SU-DHL-6 (cell line): ENCODE results near the gene GOLIM4.

ENCODE experiments used
- H2AFZ ChIP-seq: fragments of 200-600 bp; sonication (generic); 2 replicates; pipeline ENCODE4 v1.6.1; 2014; ENCODE audit warnings: low read depth, mild to moderate bottlenecking, moderate library complexity, mixed read lengths, antibody characterized with exemption, low read length; ENCODE audit not compliant: severe bottlenecking
- H3F3A ChIP-seq: fragments of 200-600 bp; shearing (Covaris generic); 2 replicates; pipeline ENCODE4 v1.6.0; 2016; ENCODE audit warnings: antibody characterized with exemption, mild to moderate bottlenecking; ENCODE audit not compliant: insufficient read depth
- H3K27ac ChIP-seq: fragments of 200-600 bp; sonication (generic); 2 replicates; pipeline ENCODE4 v1.5.1; 2016; ENCODE audit warnings: low read depth, mild to moderate bottlenecking, low read length, moderate library complexity, mixed read lengths
- H3K27me3 ChIP-seq: fragments of 200-600 bp; sonication (generic), shearing (Covaris generic); 2 replicates; pipeline ENCODE4 v1.6.0; 2014; ENCODE audit warnings: mild to moderate bottlenecking, low read length
- H3K36me3 ChIP-seq: fragments of 200-600 bp; sonication (generic); 2 replicates; pipeline ENCODE4 v1.6.1; 2014; ENCODE audit warnings: mild to moderate bottlenecking, low read length, mixed read lengths
- H3K4me2 ChIP-seq: fragments of 300-600, 200-600 bp; shearing (Covaris generic), sonication (generic); 2 replicates; pipeline ENCODE4 v1.6.0; 2014; ENCODE audit warnings: low read length, low read depth, mild to moderate bottlenecking; ENCODE audit not compliant: poor library complexity, severe bottlenecking
- H3K4me3 ChIP-seq: fragments of 200-600 bp; sonication (generic); 2 replicates; pipeline ENCODE4 v1.5.1; 2014; ENCODE audit warnings: antibody characterized with exemption, low read length, mild to moderate bottlenecking, mixed read lengths; ENCODE audit not compliant: insufficient read depth, poor library complexity, severe bottlenecking
- H3K79me2 ChIP-seq: fragments of 200-600 bp; sonication (generic); 2 replicates; pipeline ENCODE4 v1.6.1; 2014; ENCODE audit warnings: mild to moderate bottlenecking, low read length, moderate library complexity; ENCODE audit not compliant: insufficient read depth
- H3K9ac ChIP-seq: fragments of 200-600 bp; sonication (generic); 2 replicates; pipeline ENCODE4 v1.7.0; 2014; ENCODE audit warnings: mild to moderate bottlenecking, low read length
- H3K9me2 ChIP-seq: fragments of 200-600 bp; sonication (generic); replicated peaks from 2 replicates; pipeline ENCODE4 v1.6.1; 2014; ENCODE audit warnings: low read length; ENCODE audit not compliant: insufficient read depth
- H3K9me3 ChIP-seq: fragments of 200-600 bp; sonication (generic); 2 replicates; pipeline ENCODE4 v1.6.1; 2014; ENCODE audit warnings: low read length, mixed read lengths; ENCODE audit not compliant: insufficient read depth
- H4K20me1 ChIP-seq: fragments of 200-600 bp; sonication (generic); 2 replicates; pipeline ENCODE4 v1.6.1; 2014; ENCODE audit warnings: low read depth, mild to moderate bottlenecking, antibody characterized with exemption, low read length, moderate library complexity, mixed read lengths
- CTCF ChIP-seq: fragments of 200-600 bp; sonication (generic); IDR thresholded peaks from one replicate; pipeline ENCODE4 v1.5.1; 2017; ENCODE audit warnings: antibody characterized with exemption, mild to moderate bottlenecking, low read length, moderate library complexity; ENCODE audit not compliant: insufficient read depth, poor library complexity, severe bottlenecking
- EZH2phosphoT487 ChIP-seq: fragments of 200-600 bp; sonication (generic), shearing (Covaris generic); conservative IDR thresholded peaks from 2 replicates; pipeline ENCODE4 v1.6.1; 2018; ENCODE audit warnings: mild to moderate bottlenecking, antibody characterized with exemption, low read length, moderate library complexity, mixed read lengths

Gene GOLIM4

DNA sequence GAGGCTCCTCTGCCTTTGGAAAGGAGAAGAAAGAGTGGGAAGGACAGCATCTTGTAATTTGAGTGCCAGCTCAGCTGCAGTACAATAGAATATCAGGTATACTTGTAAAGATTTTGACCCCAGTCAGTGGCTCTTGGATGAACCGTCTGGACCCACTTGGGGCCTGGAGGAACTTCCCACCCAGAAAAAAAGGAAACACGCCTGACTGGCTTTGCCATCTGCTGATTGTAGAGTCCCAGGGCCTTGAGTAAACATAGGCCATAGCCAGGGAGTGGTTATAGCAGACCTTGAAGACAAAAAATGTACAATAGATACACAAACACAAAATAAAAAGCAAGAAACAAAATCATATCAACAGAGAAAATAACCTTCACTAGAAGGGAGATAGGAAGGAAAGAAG, 112.1 kb downstream of the GOLIM4 start:
- Histone ChIP-seq H4K20me1 (no peaks in the 10 kb centered on the region), H3F3A (no peaks in the 10 kb centered on the region), H3K27ac (no peak overlapping the region), H3K27me3 (no peaks in the 10 kb centered on the region), H2AFZ (no peak overlapping the region), H3K36me3 (no peaks in the 10 kb centered on the region), H3K4me2 (no peak overlapping the region), H3K4me3 (no peak overlapping the region), H3K9me2 (no peaks in the 10 kb centered on the region; the same call in 1 of the 2 replicates), H3K79me2 (no peaks in the 10 kb centered on the region), H3K9me3 (no peaks in the 10 kb centered on the region), H3K9ac (no peak overlapping the region)
- no peak for TF ChIP-seq EZH2phosphoT487
- TF ChIP-seq CTCF = no peak

DNA sequence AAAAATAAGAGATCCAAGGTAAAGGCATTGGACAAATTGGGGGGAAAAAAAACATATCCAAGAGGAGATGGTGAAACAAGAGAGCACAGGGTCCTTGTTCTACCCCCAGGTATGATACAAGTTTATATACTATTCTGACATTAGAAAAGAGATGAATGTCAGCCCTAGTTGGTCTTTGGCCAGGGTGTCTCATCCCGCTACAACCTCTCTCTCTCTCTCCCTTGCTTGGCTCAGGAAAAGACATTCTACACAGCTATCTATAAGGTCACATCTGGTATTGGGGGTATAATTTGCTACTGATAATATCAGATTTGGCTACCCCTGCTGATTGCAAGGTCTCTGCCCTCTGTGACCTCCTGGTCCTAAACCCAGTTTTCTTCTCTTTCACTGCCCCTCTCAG, 117.2 kb downstream of the GOLIM4 start:
- H3K36me3 ChIP-seq = no peaks in the 10 kb centered on the region
- no peak overlapping the region for H3K4me2 ChIP-seq
- H3K27ac ChIP-seq = no peak overlapping the region
- no peaks in the 10 kb centered on the region for H3K9me3 ChIP-seq
- no peak overlapping the region for H3K4me3 ChIP-seq
- no peaks in the 10 kb centered on the region for H3K27me3 ChIP-seq
- TF ChIP-seq CTCF (no peak), EZH2phosphoT487 (no peak)
- H3K9ac ChIP-seq = no peak overlapping the region
- H3K9me2 ChIP-seq = no peaks in the 10 kb centered on the region; the same call in 1 of the 2 replicates
- H3F3A ChIP-seq = no peaks in the 10 kb centered on the region
- no peak overlapping the region for H2AFZ ChIP-seq
- H4K20me1 ChIP-seq = no peaks in the 10 kb centered on the region
- H3K79me2 ChIP-seq = no peaks in the 10 kb centered on the region

- Histone ChIP-seq H3K9me3 (no peaks in the 10 kb centered on the region), H3K4me3 (no peak overlapping the region), H3K4me2 (no peak overlapping the region), H3K36me3 (no peaks in the 10 kb centered on the region), H3K27me3 (no peaks in the 10 kb centered on the region), H3F3A (no peaks in the 10 kb centered on the region), H3K9me2 (no peaks in the 10 kb centered on the region; the same call in 1 of the 2 replicates), H3K27ac (no peak overlapping the region), H3K9ac (no peak overlapping the region), H2AFZ (no peak overlapping the region), H3K79me2 (no peaks in the 10 kb centered on the region), H4K20me1 (no peaks in the 10 kb centered on the region)
- TF ChIP-seq CTCF (no peak), EZH2phosphoT487 (no peak)
These were observed 117.7 kb downstream of the GOLIM4 start for GRCh38 chr3:167978071-167978470.
